Brain microvascular endothelial cell (primary cell): ENCODE results near the gene ARHGAP15.

Experiments
- DNase-seq: peaks from one replicate; pipeline ENCODE4 v3.0.0-alpha.2; 2020
- H3K27ac ChIP-seq: fragments of 250-450 bp; sonication (Bioruptor Pico); 2 replicates; pipeline ENCODE4 v1.5.1; 2020; ENCODE audit warnings: mild to moderate bottlenecking, moderate library complexity
- H3K27me3 ChIP-seq: fragments of 250-450 bp; sonication (Bioruptor Pico); replicated peaks from 2 replicates; pipeline ENCODE4 v1.5.1; 2020; ENCODE audit warnings: mild to moderate bottlenecking
- H3K36me3 ChIP-seq: fragments of 250-450 bp; sonication (Bioruptor Pico); replicated peaks from 2 replicates; pipeline ENCODE4 v1.5.1; 2020; ENCODE audit warnings: mild to moderate bottlenecking
- H3K4me3 ChIP-seq: 2 replicates; pipeline ENCODE4 v1.5.1; 2011; ENCODE audit warnings: low read depth, mild to moderate bottlenecking, control low read depth, low read length, moderate library complexity
- in situ Hi-C: cut with HindIII; loops from 2 replicates; pipeline ENCODE4 v1.10.0; 2017; ENCODE audit warnings: low sequenced_read_pairs, low pct_ligation_motif_present
- TF ChIP-seq, protein P1 (sequence below): IDR thresholded peaks from 2 replicates; pipeline ENCODE4 v1.5.1; 2011; ENCODE audit warnings: low read depth, mild to moderate bottlenecking, moderate library complexity, low read length, control low read depth, inconsistent platforms; ENCODE audit errors: missing control alignments

ARHGAP15 gene

GRCh38 chr2:143696651-143697050 lies 567.4 kb downstream of the ARHGAP15 start:
- in situ Hi-C loops, result no loop called here
- Histone ChIP-seq H3K4me3 (no peak overlapping the region), H3K27ac (no peak overlapping the region), H3K36me3 (no peaks in the 10 kb centered on the region), H3K27me3 (no peaks in the 10 kb centered on the region)
- TF ChIP-seq, protein P1, sequence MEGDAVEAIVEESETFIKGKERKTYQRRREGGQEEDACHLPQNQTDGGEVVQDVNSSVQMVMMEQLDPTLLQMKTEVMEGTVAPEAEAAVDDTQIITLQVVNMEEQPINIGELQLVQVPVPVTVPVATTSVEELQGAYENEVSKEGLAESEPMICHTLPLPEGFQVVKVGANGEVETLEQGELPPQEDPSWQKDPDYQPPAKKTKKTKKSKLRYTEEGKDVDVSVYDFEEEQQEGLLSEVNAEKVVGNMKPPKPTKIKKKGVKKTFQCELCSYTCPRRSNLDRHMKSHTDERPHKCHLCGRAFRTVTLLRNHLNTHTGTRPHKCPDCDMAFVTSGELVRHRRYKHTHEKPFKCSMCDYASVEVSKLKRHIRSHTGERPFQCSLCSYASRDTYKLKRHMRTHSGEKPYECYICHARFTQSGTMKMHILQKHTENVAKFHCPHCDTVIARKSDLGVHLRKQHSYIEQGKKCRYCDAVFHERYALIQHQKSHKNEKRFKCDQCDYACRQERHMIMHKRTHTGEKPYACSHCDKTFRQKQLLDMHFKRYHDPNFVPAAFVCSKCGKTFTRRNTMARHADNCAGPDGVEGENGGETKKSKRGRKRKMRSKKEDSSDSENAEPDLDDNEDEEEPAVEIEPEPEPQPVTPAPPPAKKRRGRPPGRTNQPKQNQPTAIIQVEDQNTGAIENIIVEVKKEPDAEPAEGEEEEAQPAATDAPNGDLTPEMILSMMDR, result no peak
- DNase-seq, result no peak

DNA sequence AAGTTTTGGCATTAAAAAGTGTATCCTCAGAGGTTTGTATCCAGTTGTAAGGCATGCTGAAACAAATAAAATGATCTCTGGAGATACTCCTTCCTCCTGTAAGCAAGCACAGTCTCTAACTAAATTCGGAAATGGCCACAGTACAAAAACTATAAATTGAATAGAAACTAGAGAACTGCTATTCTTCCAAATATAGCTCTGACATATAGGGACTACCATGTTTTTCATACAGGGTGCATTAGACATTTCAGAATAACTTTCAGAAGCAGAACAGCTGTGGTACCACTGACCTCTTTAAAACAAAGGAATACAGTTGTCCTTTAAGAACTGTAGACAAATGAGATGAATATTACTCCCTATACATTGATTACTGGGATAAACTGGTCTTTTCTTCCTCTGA lies 568.5 kb downstream of the ARHGAP15 start:
- in situ Hi-C loops, result no loop called here
- TF ChIP-seq, protein P1, result no peak
- Histone ChIP-seq H3K27ac (no peak overlapping the region), H3K4me3 (no peak overlapping the region), H3K27me3 (no peaks in the 10 kb centered on the region), H3K36me3 (no peaks in the 10 kb centered on the region)
- DNase-seq, result no peak

- in situ Hi-C loops, result no loop called here
- no peaks in the 10 kb centered on the region for H3K27me3 ChIP-seq
- no peak for DNase-seq
- H3K4me3 ChIP-seq, result no peak overlapping the region
- no peaks in the 10 kb centered on the region for H3K36me3 ChIP-seq
- TF ChIP-seq, protein P1, result no peak
- no peak overlapping the region for H3K27ac ChIP-seq
Observed at GRCh38 chr2:143698352-143698751, 569.1 kb downstream of the ARHGAP15 start.

- Histone ChIP-seq H3K27me3 (no peaks in the 10 kb centered on the region), H3K4me3 (no peak overlapping the region), H3K27ac (no peak overlapping the region), H3K36me3 (no peaks in the 10 kb centered on the region)
- in situ Hi-C loops, result no loop called here
- no peak for DNase-seq
- TF ChIP-seq, protein P1, result no peak
Observed at GRCh38 chr2:143698888-143699570, 569.8 kb downstream of the ARHGAP15 start.

DNA sequence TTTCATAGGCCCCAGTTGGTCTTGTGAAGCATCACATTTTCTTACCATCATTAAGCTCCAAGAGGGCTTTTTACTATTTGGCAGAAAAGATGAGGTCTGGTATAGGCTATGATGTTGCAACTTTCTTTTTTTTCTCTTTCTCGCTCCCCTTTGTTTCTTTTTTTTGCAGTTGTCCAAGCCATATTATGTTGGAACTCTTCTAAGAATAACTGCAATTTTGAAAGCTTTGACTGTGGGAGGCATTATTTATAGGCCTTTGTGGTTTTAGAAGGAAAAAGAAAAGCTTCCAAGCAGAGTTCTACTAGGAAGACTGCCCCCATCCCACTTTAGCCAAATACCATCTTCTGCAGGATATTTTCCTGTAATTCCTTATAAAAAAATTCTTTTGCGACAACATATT lies 571.6 kb downstream of the ARHGAP15 start:
- Histone ChIP-seq H3K36me3 (no peaks in the 10 kb centered on the region), H3K27me3 (no peaks in the 10 kb centered on the region), H3K27ac (no peak overlapping the region), H3K4me3 (no peak overlapping the region)
- no peak for DNase-seq
- in situ Hi-C loops, result no loop called here
- TF ChIP-seq, protein P1, result no peak

- in situ Hi-C loops, result no loop called here
- no peak for DNase-seq
- Histone ChIP-seq H3K4me3 (no peak overlapping the region), H3K27me3 (no peaks in the 10 kb centered on the region), H3K36me3 (no peaks in the 10 kb centered on the region), H3K27ac (no peak overlapping the region)
- TF ChIP-seq, protein P1, result no peak
Observed at GRCh38 chr2:143701785-143702184, 572.6 kb downstream of the ARHGAP15 start.
